A549 (cell line): ENCODE measurements around the gene GDAP2. TPM values are rescaled to one million over a fixed set of nuclear protein-coding genes. Genes with fewer than 3 reads are reported as not detected.

ENCODE experiments used
- ATAC-seq, 2 experiments: fragments of 200-7000 bp in 1 of 2; fragments of >200 bp in 1 of 2; cut with Nextera tagmentation in 1 of 2; cut with Tn5 transposase in 1 of 2; 3 replicates each; pipeline versions ENCODE4 v1.8.0 to v1.9.1; 2018 to 2020; ENCODE audit warnings: mild to moderate bottlenecking in 1 of 2, moderate library complexity in 1 of 2
- CTCF ChIA-PET: fragments of 300-600 bp; sonication (Branson Sonifier 250); formaldehyde crosslinking; extraction: SDS; loops from one replicate; lab custom pipeline; 2021; ENCODE audit warnings: antibody characterized with exemption, inconsistent platforms; lab: Yijun Ruan, JAX
- POLR2A ChIA-PET: fragments of 350-600 bp; formaldehyde crosslinking; extraction: SDS; loops from one replicate; lab custom pipeline; 2021; ENCODE audit warnings: antibody characterized with exemption, inconsistent platforms; lab: Yijun Ruan, JAX
- DNase-seq, 2 experiments: peaks; one replicate each; pipeline versions ENCODE4 v3.0.0 to v3.0.0-alpha.2; 2011 to 2016; ENCODE audit warnings: low read depth in 1 of 2, low spot score in 1 of 2
- FAIRE-seq: peaks from 2 replicates; lab custom pipeline; 2011; peaks lifted over from hg19 to GRCh38; lab: Jason Lieb, UNC
- H3K27ac ChIP-seq, 2 experiments: fragments of >200 bp; sonication (Bioruptor Twin); formaldehyde crosslinking; 3 replicates each; pipeline ENCODE4 v1.5.1; 2016 to 2017
- H3K4me1 ChIP-seq: fragments of >200 bp; sonication (Bioruptor Twin); formaldehyde crosslinking; 3 replicates; pipeline ENCODE4 v1.6.1; 2016
- H3K4me2 ChIP-seq: fragments of >200 bp; sonication (Bioruptor Twin); formaldehyde crosslinking; 3 replicates; pipeline ENCODE4 v1.6.1; 2016
- H3K4me3 ChIP-seq: fragments of >200 bp; sonication (Bioruptor Twin); formaldehyde crosslinking; 3 replicates; pipeline ENCODE4 v1.5.1; 2016
- H3K9me3 ChIP-seq: fragments of >200 bp; sonication (Bioruptor Twin); formaldehyde crosslinking; 3 replicates; pipeline ENCODE4 v1.6.1; 2016
- BCL3 ChIP-seq: fragments of >200 bp; sonication (Bioruptor Twin); formaldehyde crosslinking; IDR thresholded peaks from 3 replicates; pipeline ENCODE4 v1.6.1; 2016
- CBX8 ChIP-seq: fragments of 200-600 bp; sonication (generic); IDR thresholded peaks from 2 replicates; pipeline ENCODE4 v1.6.1; 2016
- CEBPB ChIP-seq, 2 experiments: fragments of >200 bp in 1 of 2; sonication (Bioruptor Twin) in 1 of 2; formaldehyde crosslinking in 1 of 2; IDR thresholded peaks; 2 replicates each; pipeline ENCODE4 v1.6.1; 2012 to 2016
- E2F6 ChIP-seq: IDR thresholded peaks from 2 replicates; pipeline ENCODE4 v1.6.1; 2012; ENCODE audit warnings: low read depth, borderline replicate concordance
- EHF ChIP-seq: fragments of 250-450 bp; sonication (Bioruptor Pico); IDR thresholded peaks from 2 replicates; pipeline ENCODE4 v1.5.0; 2020; ENCODE audit warnings: mild to moderate bottlenecking
- ELK1 ChIP-seq: fragments of 150-350 bp; IDR thresholded peaks from 2 replicates; pipeline ENCODE4 v1.6.1; 2014; ENCODE audit warnings: low read depth, mild to moderate bottlenecking, low read length
- FOSL2 ChIP-seq, 2 experiments: fragments of 450-650 bp in 1 of 2; fragments of >200 bp in 1 of 2; sonication (Bioruptor Twin) in 1 of 2; formaldehyde crosslinking; IDR thresholded peaks; 2 replicates each; pipeline versions ENCODE4 v1.5.0 to v1.6.1; 2016 to 2020; ENCODE audit warnings: mild to moderate bottlenecking in 1 of 2, moderate library complexity in 1 of 2
- FOXS1 ChIP-seq: fragments of 250-450 bp; sonication (Bioruptor Pico); IDR thresholded peaks from 2 replicates; pipeline ENCODE4 v1.5.0; 2020; ENCODE audit warnings: mild to moderate bottlenecking, moderate library complexity
- GATA3 ChIP-seq: IDR thresholded peaks from 2 replicates; pipeline ENCODE4 v1.6.1; 2012; ENCODE audit warnings: borderline replicate concordance
- HDAC2 ChIP-seq: fragments of 200-600 bp; sonication (generic); IDR thresholded peaks from 2 replicates; pipeline ENCODE4 v1.6.1; 2016
- HEYL ChIP-seq: fragments of 250-450 bp; sonication (Bioruptor Pico); IDR thresholded peaks from 2 replicates; pipeline ENCODE4 v1.8.0; 2021; ENCODE audit warnings: mild to moderate bottlenecking, moderate library complexity
- HMGXB4 ChIP-seq: fragments of 250-450 bp; sonication (Bioruptor Pico); IDR thresholded peaks from 2 replicates; pipeline ENCODE4 v1.5.0; 2021; ENCODE audit warnings: mild to moderate bottlenecking, moderate library complexity, borderline replicate concordance
- HOXA7 ChIP-seq: fragments of 250-450 bp; sonication (Bioruptor Pico); IDR thresholded peaks from 2 replicates; pipeline ENCODE4 v1.5.0; 2020; ENCODE audit warnings: mild to moderate bottlenecking, moderate library complexity
- HOXB13 ChIP-seq: fragments of 250-450 bp; sonication (Bioruptor Pico); IDR thresholded peaks from 2 replicates; pipeline ENCODE4 v1.5.0; 2020; ENCODE audit warnings: low read depth, mild to moderate bottlenecking, moderate library complexity
- HOXB5 ChIP-seq: fragments of 250-450 bp; sonication (Bioruptor Pico); IDR thresholded peaks from 2 replicates; pipeline ENCODE4 v1.5.0; 2020; ENCODE audit warnings: mild to moderate bottlenecking, moderate library complexity
- JUN ChIP-seq, 2 experiments: fragments of >200 bp; sonication (Bioruptor Twin); formaldehyde crosslinking; IDR thresholded peaks; 2 replicates in 1 of 2; 3 replicates in 1 of 2; pipeline ENCODE4 v1.6.1; 2016 to 2017
- JUNB ChIP-seq: fragments of >200 bp; sonication (Bioruptor Twin); formaldehyde crosslinking; IDR thresholded peaks from 2 replicates; pipeline ENCODE4 v1.6.1; 2016
- KDM1A ChIP-seq: fragments of 200-600 bp; sonication (generic); IDR thresholded peaks from 2 replicates; pipeline ENCODE4 v1.6.1; 2016; ENCODE audit warnings: low read depth, mild to moderate bottlenecking
- MYC ChIP-seq: IDR thresholded peaks from 2 replicates; pipeline ENCODE4 v1.6.1; 2012; ENCODE audit warnings: mild to moderate bottlenecking, inconsistent platforms, low read length, improper control_type of control experiment, borderline replicate concordance
- NFE2L2 ChIP-seq: fragments of 150-350 bp; conservative IDR thresholded peaks from 2 replicates; pipeline ENCODE4 v1.6.1; 2014; ENCODE audit warnings: low read length
- NPAS2 ChIP-seq: fragments of 250-450 bp; sonication (Bioruptor Pico); IDR thresholded peaks from 2 replicates; pipeline ENCODE4 v1.8.0; 2022; ENCODE audit warnings: mild to moderate bottlenecking, moderate library complexity, borderline replicate concordance
- NR3C1 ChIP-seq: fragments of >200 bp; sonication (Bioruptor Twin); formaldehyde crosslinking; IDR thresholded peaks from 3 replicates; pipeline ENCODE4 v1.6.1; 2017
- PHF8 ChIP-seq: fragments of 200-600 bp; sonication (generic); IDR thresholded peaks from 2 replicates; pipeline ENCODE4 v1.6.1; 2016; ENCODE audit warnings: low read depth, mild to moderate bottlenecking, antibody characterized with exemption, moderate library complexity, borderline replicate concordance
- POLR2A ChIP-seq: IDR thresholded peaks from 2 replicates; pipeline ENCODE4 v1.6.1; 2012; ENCODE audit warnings: mild to moderate bottlenecking, low read length
- POLR2AphosphoS2 ChIP-seq: conservative IDR thresholded peaks from 2 replicates; pipeline ENCODE4 v1.6.1; 2012; ENCODE audit warnings: low read length, improper control_type of control experiment, inconsistent platforms
- RAD21 ChIP-seq, 2 experiments: fragments of >200 bp in 1 of 2; sonication (Bioruptor Twin) in 1 of 2; formaldehyde crosslinking in 1 of 2; IDR thresholded peaks in 1 of 2; conservative IDR thresholded peaks in 1 of 2; 2 replicates in 1 of 2; 3 replicates in 1 of 2; pipeline ENCODE4 v1.6.1; 2012 to 2018; ENCODE audit warnings: inconsistent platforms in 1 of 2
- SMC3 ChIP-seq: fragments of >200 bp; sonication (Bioruptor Twin); formaldehyde crosslinking; IDR thresholded peaks from 3 replicates; pipeline ENCODE4 v1.6.1; 2018; ENCODE audit warnings: inconsistent platforms
- TFCP2L1 ChIP-seq: fragments of 250-450 bp; sonication (Bioruptor Pico); IDR thresholded peaks from 2 replicates; pipeline ENCODE4 v1.5.0; 2021; ENCODE audit warnings: mild to moderate bottlenecking
- ZC3H11A ChIP-seq: fragments of 450-650 bp; IDR thresholded peaks from 2 replicates; pipeline ENCODE4 v1.6.1; 2014; ENCODE audit warnings: antibody characterized with exemption, mild to moderate bottlenecking
- ZFP36 ChIP-seq: fragments of 450-650 bp; IDR thresholded peaks from 2 replicates; pipeline ENCODE4 v1.6.1; 2014; ENCODE audit warnings: borderline replicate concordance; ENCODE audit not compliant: partially characterized antibody
- ZNF302 ChIP-seq: fragments of 250-450 bp; sonication (Bioruptor Pico); IDR thresholded peaks from 2 replicates; pipeline ENCODE4 v1.9.0; 2021; ENCODE audit warnings: inconsistent platforms, mild to moderate bottlenecking, moderate library complexity
- ZSCAN20 ChIP-seq: fragments of 250-450 bp; sonication (Bioruptor Pico); IDR thresholded peaks from 2 replicates; pipeline ENCODE4 v1.8.0; 2022; ENCODE audit warnings: mild to moderate bottlenecking, moderate library complexity
- WGBS: methylation state at CpG from one replicate; pipeline ENCODE4 v1.1.6; 2017; ENCODE audit errors: missing lambda C conversion rate; 5-methylcytosine and 5-hydroxymethylcytosine counted together
- polyA plus RNA-seq, 4 experiments: library from polyadenylated mRNA; depleted of rRNA in 3 of 4; stranded (reverse); fragments of >200 nt; fragmentation: RNase III in 1 of 4; extraction: RNeasy Plus Mini Kit Qiagen cat#74134 plus additional on column Dnase treatment in 1 of 4; gene quantifications; 2 replicates in 3 of 4; 3 replicates in 1 of 4; pipeline ENCODE4 v1.2.3, GENCODE V29; 2011 to 2017
- TF ChIP-seq, protein P1 (sequence below): IDR thresholded peaks from 2 replicates; pipeline ENCODE4 v1.6.1; 2012
- TF ChIP-seq, protein P2 (sequence below): fragments of >200 bp; sonication (Bioruptor Twin); formaldehyde crosslinking; IDR thresholded peaks from 3 replicates; pipeline ENCODE4 v1.5.1; 2016

GDAP2 gene
- polyA plus RNA-seq, 2 of the 4 experiments (the other 2 are of a cell fraction): 6.7 to 21.2 TPM

DNA sequence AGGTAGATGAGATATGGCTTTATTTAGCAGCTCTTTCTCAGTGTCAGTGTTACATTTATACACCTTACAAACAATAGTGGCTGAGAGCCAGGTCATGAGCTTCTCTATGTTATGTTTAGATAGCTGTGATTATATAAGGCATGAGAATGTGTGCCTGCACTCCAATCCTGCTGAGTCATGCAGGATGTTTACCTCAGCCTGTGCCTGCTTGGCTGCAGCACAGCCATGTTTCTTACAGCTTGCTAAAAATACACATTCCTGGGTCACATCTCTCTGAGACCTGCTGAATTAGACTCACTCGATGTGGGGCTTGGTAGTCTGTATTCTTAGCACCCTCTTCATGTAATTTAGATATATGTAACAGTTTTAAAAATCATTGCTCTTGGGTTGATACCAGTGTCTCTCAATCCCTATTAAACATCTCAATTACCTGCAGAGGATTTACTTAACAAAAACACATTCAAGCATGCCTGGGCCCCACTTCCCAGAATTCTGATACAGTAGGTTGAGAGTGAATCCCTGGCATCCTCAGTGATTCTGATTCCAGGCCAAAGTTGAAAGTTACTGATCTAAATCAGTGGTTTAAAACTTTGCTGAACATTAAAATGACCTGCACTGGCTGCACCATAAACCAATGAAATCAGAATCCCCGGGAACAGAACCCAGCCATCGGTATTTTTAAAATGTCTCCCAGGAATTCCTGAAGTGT lies 107.5 kb downstream of the GDAP2 start:
- FAIRE-seq: no peak
- Histone ChIP-seq H3K27ac (peak overlapping the region; percentile 60 to 85), H3K4me3 (no peak overlapping the region), H3K9me3 (no peaks in the 10 kb centered on the region), H3K4me2 (peak overlapping the region; percentile 12; the same call in 1 of the 3 replicates), H3K4me1 (peaks cover 35% of the 10 kb centered on the region)
- ChIA-PET CTCF (interaction anchor here (0.6 kb wide), 1 partner anchor 1455 kb away, joined by 3 read pairs; no protein-coding TSS in a partner anchor), POLR2A (no interaction called here)
- 60% methylated on average over 3 of the region's 3 CpGs for WGBS
- ATAC-seq: peak; percentile 31 to 74; a peak in 3 of 6 replicates
- peak in 1 of 2 experiments; percentile 78 for DNase-seq
- TF ChIP-seq HOXB5 (peak; percentile 90; the same call in 1 of the 2 replicates), POLR2A (no peak), ZFP36 (no peak), ZNF302 (peak; percentile 69; the same call in 1 of the 2 replicates), SMC3 (no peak), HMGXB4 (no peak), JUNB (peak; percentile 44; the same call in 1 of the 2 replicates), FOXS1 (CRISPR knock-in tag) (peak; percentile 82; the same call in 1 of the 2 replicates), MYC (no peak), TFCP2L1 (CRISPR knock-in tag) (0 out of 2 replicates have a peak, but pooled peaks have one; percentile 46), CBX8 (no peak), RAD21 (conservative IDR thresholded peaks at IDR 0.05 in 1 of 2, IDR thresholded peaks at IDR 0.05 in 1 of 2) (no peak), CEBPB (IDR thresholded peaks at IDR 0.05) (no peak), EHF (CRISPR knock-in tag) (peak; percentile 91), ELK1 (no peak), ZSCAN20 (CRISPR knock-in tag) (peak; percentile 98), HOXA7 (CRISPR knock-in tag) (0 out of 2 replicates have a peak, but pooled peaks have one; percentile 40), NPAS2 (CRISPR knock-in tag) (peak; percentile 56; the same call in 1 of the 2 replicates), ZC3H11A (no peak), JUN (IDR thresholded peaks at IDR 0.05) (0 out of 5 replicates have a peak, but pooled peaks of 1 of the 2 experiments have one; percentile 36), FOSL2 (IDR thresholded peaks at IDR 0.05) (peak; percentile 36), FOSL2 (CRISPR knock-in tag; IDR thresholded peaks at IDR 0.05) (peak; percentile 76), HEYL (CRISPR knock-in tag) (peak; percentile 96), GATA3 (peak; percentile 31; the same call in 1 of the 2 replicates), E2F6 (no peak), HDAC2 (no peak), HOXB13 (CRISPR knock-in tag) (peak; percentile 95), PHF8 (no peak), NR3C1 (no peak), POLR2AphosphoS2 (no peak), NFE2L2 (peak; percentile 87), BCL3 (no peak), KDM1A (no peak)
- TF ChIP-seq, protein P1, sequence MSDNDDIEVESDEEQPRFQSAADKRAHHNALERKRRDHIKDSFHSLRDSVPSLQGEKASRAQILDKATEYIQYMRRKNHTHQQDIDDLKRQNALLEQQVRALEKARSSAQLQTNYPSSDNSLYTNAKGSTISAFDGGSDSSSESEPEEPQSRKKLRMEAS: peak; percentile 65
- TF ChIP-seq, protein P2, sequence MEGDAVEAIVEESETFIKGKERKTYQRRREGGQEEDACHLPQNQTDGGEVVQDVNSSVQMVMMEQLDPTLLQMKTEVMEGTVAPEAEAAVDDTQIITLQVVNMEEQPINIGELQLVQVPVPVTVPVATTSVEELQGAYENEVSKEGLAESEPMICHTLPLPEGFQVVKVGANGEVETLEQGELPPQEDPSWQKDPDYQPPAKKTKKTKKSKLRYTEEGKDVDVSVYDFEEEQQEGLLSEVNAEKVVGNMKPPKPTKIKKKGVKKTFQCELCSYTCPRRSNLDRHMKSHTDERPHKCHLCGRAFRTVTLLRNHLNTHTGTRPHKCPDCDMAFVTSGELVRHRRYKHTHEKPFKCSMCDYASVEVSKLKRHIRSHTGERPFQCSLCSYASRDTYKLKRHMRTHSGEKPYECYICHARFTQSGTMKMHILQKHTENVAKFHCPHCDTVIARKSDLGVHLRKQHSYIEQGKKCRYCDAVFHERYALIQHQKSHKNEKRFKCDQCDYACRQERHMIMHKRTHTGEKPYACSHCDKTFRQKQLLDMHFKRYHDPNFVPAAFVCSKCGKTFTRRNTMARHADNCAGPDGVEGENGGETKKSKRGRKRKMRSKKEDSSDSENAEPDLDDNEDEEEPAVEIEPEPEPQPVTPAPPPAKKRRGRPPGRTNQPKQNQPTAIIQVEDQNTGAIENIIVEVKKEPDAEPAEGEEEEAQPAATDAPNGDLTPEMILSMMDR: no peak
